GM12878 (cell line): ENCODE results near the gene CDC5L. TPM values are rescaled to one million over a fixed set of nuclear protein-coding genes. Genes with fewer than 3 reads are reported as not detected.

Experiments
- BRCA1 ChIP-seq: IDR thresholded peaks from 2 replicates; pipeline ENCODE4 v1.6.1; 2011; ENCODE audit warnings: low read depth, low read length, improper control_type of control experiment
- ETV6 ChIP-seq, 2 experiments: fragments of 450-650 bp in 1 of 2; IDR thresholded peaks in 1 of 2; conservative IDR thresholded peaks in 1 of 2; 2 replicates each; pipeline ENCODE4 v1.6.1; 2014; ENCODE audit warnings: antibody characterized with exemption in 1 of 2, borderline replicate concordance in 1 of 2, low read depth in 1 of 2, mild to moderate bottlenecking in 1 of 2, moderate library complexity in 1 of 2
- MTA2 ChIP-seq: fragments of 450-650 bp; IDR thresholded peaks from 2 replicates; pipeline ENCODE4 v1.6.1; 2016; ENCODE audit warnings: low read depth, mild to moderate bottlenecking, moderate library complexity
- NFYA ChIP-seq: IDR thresholded peaks from 2 replicates; pipeline ENCODE4 v1.6.1; 2011; ENCODE audit warnings: low read depth, mild to moderate bottlenecking, low read length, improper control_type of control experiment, borderline replicate concordance
- POLR2AphosphoS5 ChIP-seq: IDR thresholded peaks from 2 replicates; pipeline ENCODE4 v1.6.1; 2011; ENCODE audit warnings: mild to moderate bottlenecking, low read length, inconsistent platforms
- RUNX3 ChIP-seq: IDR thresholded peaks from 2 replicates; pipeline ENCODE4 v1.6.1; 2012; ENCODE audit warnings: low read length, inconsistent platforms
- SP1 ChIP-seq: IDR thresholded peaks from one replicate; pipeline ENCODE4 v1.6.1; 2011; ENCODE audit warnings: low read depth, low read length
- ZZZ3 ChIP-seq: IDR thresholded peaks from 2 replicates; pipeline ENCODE4 v1.6.1; 2011; ENCODE audit warnings: low read depth; ENCODE audit not compliant: control insufficient read depth, insufficient read length
- polyA plus RNA-seq, 11 experiments: library from polyadenylated mRNA; depleted of rRNA in 4 of 11; unstranded in 6 of 11; stranded (reverse) in 5 of 11; fragments of >200 nt; fragmentation: Nextera tagmentation in 4 of 11; fragmentation: Illumina TruSeq in 1 of 11; extraction: Ambion mirVana in 4 of 11; extraction: Trizol in 1 of 11; gene quantifications; 1 replicate in 1 of 11; 2 replicates in 10 of 11; pipeline versions ENCODE4 v1.2.1 to v1.2.3, GENCODE V29; 2011 to 2016; ENCODE audit warnings: inconsistent platforms in 2 of 11, missing spikeins in 2 of 11, low read depth in 1 of 11
- total RNA-seq, 4 experiments: library from RNA; depleted of rRNA in 3 of 4; stranded (reverse); fragments of >200 nt in 3 of 4; fragmentation: Illumina TruSeq in 1 of 4; extraction: Trizol in 1 of 4; gene quantifications; 2 replicates each; pipeline versions ENCODE4 v1.2.1 to v1.2.3, GENCODE V29; 2013 to 2021
- TF ChIP-seq, protein P1 (sequence below): IDR thresholded peaks from 2 replicates; pipeline ENCODE4 v1.6.1; 2011; ENCODE audit warnings: low read depth, low read length, improper control_type of control experiment, borderline replicate concordance
- TF ChIP-seq, protein P2 (sequence below): fragments of 450-650 bp; IDR thresholded peaks from 2 replicates; pipeline ENCODE4 v1.6.1; 2018; ENCODE audit warnings: mild to moderate bottlenecking, low read depth, moderate library complexity; ENCODE audit not compliant: partially characterized antibody

CDC5L gene
- total and polyA plus RNA-seq, 10 of the 15 experiments (the other 5 are each of a cell fraction or from before 2014, with no cell fraction given): 13.2 to 29.4 (median 18.8) TPM

DNA sequence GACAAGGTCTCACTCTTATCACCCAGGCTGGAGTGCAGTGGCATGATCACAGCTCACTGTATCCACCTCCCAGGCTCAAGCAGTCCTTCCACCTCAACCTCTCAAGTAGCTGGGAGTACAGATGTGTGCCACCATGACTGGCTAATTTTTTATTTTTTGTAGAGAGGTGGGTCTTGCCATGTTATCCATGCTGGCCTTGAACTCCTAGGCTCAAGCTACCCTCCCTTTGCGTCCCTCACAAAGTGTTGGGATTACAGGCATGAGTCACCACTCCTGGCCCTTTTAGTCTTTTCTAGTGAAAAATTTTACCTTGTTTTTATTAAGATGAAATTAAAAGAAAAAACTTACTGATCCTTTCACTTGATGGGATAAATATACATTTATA, 17.2 kb downstream of the CDC5L start (continued):
- TF ChIP-seq, protein P1, sequence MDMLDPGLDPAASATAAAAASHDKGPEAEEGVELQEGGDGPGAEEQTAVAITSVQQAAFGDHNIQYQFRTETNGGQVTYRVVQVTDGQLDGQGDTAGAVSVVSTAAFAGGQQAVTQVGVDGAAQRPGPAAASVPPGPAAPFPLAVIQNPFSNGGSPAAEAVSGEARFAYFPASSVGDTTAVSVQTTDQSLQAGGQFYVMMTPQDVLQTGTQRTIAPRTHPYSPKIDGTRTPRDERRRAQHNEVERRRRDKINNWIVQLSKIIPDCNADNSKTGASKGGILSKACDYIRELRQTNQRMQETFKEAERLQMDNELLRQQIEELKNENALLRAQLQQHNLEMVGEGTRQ: no peak
- TF ChIP-seq ZZZ3 (no peak), ETV6 (conservative IDR thresholded peaks at IDR 0.05 in 1 of 2, IDR thresholded peaks at IDR 0.05 in 1 of 2; ENCODE audit: borderline replicate concordance in 1 of 2, low read depth in 1 of 2) (no peak), POLR2AphosphoS5 (no peak), SP1 (no peak), NFYA (no peak), RUNX3 (no peak), BRCA1 (no peak), MTA2 (no peak)
- TF ChIP-seq, protein P2, sequence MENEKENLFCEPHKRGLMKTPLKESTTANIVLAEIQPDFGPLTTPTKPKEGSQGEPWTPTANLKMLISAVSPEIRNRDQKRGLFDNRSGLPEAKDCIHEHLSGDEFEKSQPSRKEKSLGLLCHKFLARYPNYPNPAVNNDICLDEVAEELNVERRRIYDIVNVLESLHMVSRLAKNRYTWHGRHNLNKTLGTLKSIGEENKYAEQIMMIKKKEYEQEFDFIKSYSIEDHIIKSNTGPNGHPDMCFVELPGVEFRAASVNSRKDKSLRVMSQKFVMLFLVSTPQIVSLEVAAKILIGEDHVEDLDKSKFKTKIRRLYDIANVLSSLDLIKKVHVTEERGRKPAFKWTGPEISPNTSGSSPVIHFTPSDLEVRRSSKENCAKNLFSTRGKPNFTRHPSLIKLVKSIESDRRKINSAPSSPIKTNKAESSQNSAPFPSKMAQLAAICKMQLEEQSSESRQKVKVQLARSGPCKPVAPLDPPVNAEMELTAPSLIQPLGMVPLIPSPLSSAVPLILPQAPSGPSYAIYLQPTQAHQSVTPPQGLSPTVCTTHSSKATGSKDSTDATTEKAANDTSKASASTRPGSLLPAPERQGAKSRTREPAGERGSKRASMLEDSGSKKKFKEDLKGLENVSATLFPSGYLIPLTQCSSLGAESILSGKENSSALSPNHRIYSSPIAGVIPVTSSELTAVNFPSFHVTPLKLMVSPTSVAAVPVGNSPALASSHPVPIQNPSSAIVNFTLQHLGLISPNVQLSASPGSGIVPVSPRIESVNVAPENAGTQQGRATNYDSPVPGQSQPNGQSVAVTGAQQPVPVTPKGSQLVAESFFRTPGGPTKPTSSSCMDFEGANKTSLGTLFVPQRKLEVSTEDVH: no peak
